Choroid plexus epithelial cell (primary cell): ENCODE data around the gene PRICKLE2.

Experiments
- DNase-seq: peaks from one replicate; pipeline ENCODE4 v3.0.0-alpha.2; 2010; ENCODE audit warnings: low read depth
- H3K4me3 ChIP-seq: 2 replicates; pipeline ENCODE4 v1.5.1; 2011; ENCODE audit warnings: low read depth, mild to moderate bottlenecking, control low read depth, low read length, moderate library complexity
- TF ChIP-seq, protein P1 (sequence below): conservative IDR thresholded peaks from 2 replicates; pipeline ENCODE4 v1.5.1; 2011; ENCODE audit warnings: low read depth, mild to moderate bottlenecking, control low read depth, inconsistent platforms, low read length, moderate library complexity

The PRICKLE2 gene

DNA sequence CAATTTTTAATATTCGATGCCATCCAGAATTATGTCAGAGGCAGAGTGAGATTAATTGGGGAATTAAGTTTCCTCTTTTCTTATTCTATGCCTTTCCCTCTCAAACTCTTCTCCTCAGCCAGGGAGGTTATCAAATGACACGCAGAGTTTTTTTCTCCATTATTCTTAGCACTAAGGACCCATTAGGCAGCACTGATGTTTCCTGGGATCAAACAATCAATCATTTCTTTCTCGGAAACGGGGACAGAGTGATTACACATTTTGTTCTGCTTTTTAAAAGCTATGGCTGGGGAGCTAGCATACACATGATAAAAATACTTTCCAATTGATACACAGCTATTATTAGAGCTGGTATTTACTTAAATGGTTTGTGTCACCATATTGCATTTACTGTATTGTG is 166.7 kb downstream of the PRICKLE2 start:
- TF ChIP-seq, protein P1, sequence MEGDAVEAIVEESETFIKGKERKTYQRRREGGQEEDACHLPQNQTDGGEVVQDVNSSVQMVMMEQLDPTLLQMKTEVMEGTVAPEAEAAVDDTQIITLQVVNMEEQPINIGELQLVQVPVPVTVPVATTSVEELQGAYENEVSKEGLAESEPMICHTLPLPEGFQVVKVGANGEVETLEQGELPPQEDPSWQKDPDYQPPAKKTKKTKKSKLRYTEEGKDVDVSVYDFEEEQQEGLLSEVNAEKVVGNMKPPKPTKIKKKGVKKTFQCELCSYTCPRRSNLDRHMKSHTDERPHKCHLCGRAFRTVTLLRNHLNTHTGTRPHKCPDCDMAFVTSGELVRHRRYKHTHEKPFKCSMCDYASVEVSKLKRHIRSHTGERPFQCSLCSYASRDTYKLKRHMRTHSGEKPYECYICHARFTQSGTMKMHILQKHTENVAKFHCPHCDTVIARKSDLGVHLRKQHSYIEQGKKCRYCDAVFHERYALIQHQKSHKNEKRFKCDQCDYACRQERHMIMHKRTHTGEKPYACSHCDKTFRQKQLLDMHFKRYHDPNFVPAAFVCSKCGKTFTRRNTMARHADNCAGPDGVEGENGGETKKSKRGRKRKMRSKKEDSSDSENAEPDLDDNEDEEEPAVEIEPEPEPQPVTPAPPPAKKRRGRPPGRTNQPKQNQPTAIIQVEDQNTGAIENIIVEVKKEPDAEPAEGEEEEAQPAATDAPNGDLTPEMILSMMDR, result no peak
- no peak for DNase-seq
- H3K4me3 ChIP-seq, result no peak overlapping the region

DNA sequence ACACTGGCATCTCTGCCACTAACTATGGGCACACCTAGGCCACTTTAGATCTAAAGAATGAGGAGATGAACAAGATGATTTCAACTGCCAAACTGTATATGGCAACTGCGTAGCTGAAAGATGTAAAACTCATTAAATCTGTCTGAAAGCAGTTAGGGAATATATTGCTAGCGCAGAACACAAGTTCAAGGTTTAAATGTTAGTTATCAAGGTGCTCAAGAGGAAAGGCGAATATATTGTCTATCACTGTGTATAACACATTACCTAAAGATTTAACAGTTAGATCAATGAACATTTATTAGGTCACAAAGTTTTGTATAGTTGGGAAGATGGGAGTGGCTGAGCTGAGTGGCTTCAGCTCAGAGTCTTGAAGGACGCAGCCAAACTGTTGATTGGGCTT is 168.0 kb downstream of the PRICKLE2 start:
- TF ChIP-seq, protein P1, result no peak
- DNase-seq, result no peak
- no peak overlapping the region for H3K4me3 ChIP-seq

DNA sequence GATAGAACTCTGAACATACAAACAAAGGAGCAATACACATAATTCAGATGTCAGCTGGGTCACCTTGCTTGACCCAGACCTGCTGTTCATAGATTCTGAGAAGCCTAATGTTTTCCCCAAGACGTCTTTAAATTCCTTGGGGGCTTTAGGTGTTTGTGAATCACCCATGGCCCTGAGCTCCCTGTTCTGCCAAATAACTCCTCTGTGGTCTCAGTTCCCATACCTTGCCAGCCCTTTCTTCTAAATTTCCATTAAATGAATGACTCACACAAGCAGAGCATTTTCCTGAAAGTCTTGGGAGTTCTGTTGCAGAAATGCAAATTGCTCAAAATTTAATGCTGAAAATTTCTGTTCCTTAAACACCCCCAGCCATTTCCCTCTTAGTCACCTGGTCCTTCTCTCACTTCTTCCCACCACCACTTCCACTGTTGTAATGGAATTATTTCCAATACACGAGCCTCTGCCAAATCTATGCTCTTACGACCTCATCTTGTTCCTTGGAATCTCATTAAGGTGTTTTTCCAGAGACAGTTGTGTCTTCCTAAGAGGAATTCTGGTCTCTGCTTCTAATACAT is 168.6 kb downstream of the PRICKLE2 start:
- TF ChIP-seq, protein P1, result no peak
- H3K4me3 ChIP-seq, result no peak overlapping the region
- DNase-seq, result peak; percentile 74

DNA sequence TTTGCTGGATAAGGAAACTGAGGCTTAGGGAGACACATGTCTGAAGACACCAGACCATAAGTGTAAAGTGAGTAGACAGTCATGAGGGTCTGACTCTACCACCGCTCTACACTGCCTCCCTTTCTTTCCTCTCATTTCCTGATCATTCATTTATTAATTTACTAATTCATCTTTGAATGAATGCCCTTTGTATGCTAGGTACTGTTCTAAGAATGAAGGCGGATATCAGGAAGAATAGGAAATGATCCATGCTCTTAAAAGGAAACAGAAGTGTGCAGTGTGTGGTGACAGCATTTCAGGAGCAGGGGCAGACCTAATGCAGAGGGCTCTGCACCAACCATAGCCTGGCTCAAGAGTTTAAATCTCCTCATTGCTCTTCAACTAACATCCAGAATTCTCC is 170.2 kb downstream of the PRICKLE2 start:
- DNase-seq, result no peak
- H3K4me3 ChIP-seq, result no peak overlapping the region
- TF ChIP-seq, protein P1, result no peak

DNA sequence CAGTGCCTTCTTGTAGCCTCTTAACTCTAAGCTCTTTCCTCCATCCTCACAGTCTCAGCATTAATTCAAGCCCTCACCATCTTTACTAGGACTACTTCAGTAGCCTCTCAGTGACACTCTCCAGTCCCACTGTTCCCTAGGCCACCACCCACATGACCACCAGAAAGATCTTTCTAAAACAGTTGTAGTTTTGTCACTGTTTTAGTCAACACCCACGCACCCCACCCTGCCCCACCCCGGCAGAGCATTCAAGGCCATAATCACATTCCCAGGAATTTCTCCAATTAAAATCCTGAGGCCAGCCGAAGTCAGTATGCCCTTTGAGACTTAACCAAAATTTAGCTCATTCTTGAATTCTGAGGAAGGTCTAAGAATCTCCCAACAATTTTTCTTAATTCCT is 170.8 kb downstream of the PRICKLE2 start:
- no peak overlapping the region for H3K4me3 ChIP-seq
- TF ChIP-seq, protein P1, result no peak
- no peak for DNase-seq

DNA sequence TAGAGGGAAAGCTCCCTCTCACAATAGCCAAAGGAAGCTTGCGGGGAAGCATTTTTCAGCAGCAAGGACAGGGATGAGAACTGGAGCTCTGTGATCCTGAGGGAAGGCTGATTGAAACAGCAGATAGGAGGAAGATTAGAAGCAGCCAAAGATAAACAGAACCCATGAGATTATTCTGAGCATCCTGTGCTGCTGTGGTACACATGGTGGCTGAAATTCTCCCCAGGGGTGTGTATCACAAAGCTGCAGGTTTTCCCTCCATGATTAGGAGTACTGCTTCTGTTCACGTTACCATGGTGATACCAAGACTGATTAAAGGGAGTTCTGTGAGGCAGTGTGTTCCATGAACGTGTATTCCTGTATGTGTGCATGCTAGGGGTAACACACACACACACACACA is 171.7 kb downstream of the PRICKLE2 start:
- DNase-seq, result peak; percentile 10
- no peak overlapping the region for H3K4me3 ChIP-seq
- TF ChIP-seq, protein P1, result no peak

DNA sequence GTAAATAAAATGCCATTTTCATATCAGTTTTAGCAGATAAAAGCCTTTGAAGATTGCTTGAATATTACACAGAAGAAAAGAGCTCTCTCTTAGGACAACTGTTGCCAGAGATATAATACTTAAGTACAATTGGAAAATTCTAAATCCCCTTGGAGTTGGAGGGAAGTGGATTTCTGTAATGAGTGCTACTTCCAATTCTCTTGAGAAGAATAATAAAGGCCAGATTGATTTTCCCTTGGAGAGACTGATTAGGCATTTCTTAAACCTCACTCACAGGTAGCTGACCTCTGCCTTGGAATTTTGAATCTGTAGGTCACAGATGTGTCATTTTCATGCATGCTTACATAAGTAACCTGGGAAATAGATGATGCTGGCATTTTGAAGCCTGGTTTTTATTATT is 172.1 kb downstream of the PRICKLE2 start:
- no peak overlapping the region for H3K4me3 ChIP-seq
- TF ChIP-seq, protein P1, result no peak
- DNase-seq, result no peak
